ENCODE measurements around the gene SUFU.
"Not testable (repeated sequence)": the region's sequence is repeated elsewhere in the genome, so short reads cannot be mapped to it uniquely, and the experiment has no call there.

The SUFU gene

GRCh38 chr10:102650655-102651454, 147.1 kb downstream of the SUFU start:
- DNase-seq (ENCODE audit: low read depth in 2 of 2): no peak

GRCh38 chr10:102651455-102652169, 147.8 kb downstream of the SUFU start:
- no peak for DNase-seq (ENCODE audit: low read depth in 2 of 2)

- no peak for DNase-seq (ENCODE audit: low read depth in 2 of 2)
These were observed 148.6 kb downstream of the SUFU start for GRCh38 chr10:102652170-102652916.

GRCh38 chr10:102653060-102653459, 149.3 kb downstream of the SUFU start:
- DNase-seq (ENCODE audit: low read depth in 2 of 2): no peak

- DNase-seq (ENCODE audit: low read depth in 2 of 2): no peak
These were observed 150.8 kb downstream of the SUFU start for GRCh38 chr10:102654566-102654965.

GRCh38 chr10:102654969-102655368, 151.2 kb downstream of the SUFU start:
- no peak for DNase-seq (ENCODE audit: low read depth in 2 of 2)

GRCh38 chr10:102656026-102656425, 152.3 kb downstream of the SUFU start:
- no peak for DNase-seq (ENCODE audit: low read depth in 2 of 2)

GRCh38 chr10:102656791-102657371, 153.1 kb downstream of the SUFU start:
- DNase-seq (ENCODE audit: low read depth in 2 of 2): no peak

GRCh38 chr10:102657451-102657850, 153.7 kb downstream of the SUFU start:
- no peak for DNase-seq (ENCODE audit: low read depth in 2 of 2)

- DNase-seq (ENCODE audit: low read depth in 2 of 2): no peak
These were observed 154.4 kb downstream of the SUFU start for GRCh38 chr10:102657984-102658724.

- DNase-seq (ENCODE audit: low read depth in 2 of 2): no peak
These were observed 155.0 kb downstream of the SUFU start for GRCh38 chr10:102658802-102659201.

- peak; percentile 73 to 82 for DNase-seq (ENCODE audit: low read depth in 2 of 2)
These were observed 157.3 kb downstream of the SUFU start for GRCh38 chr10:102660888-102661657.

- DNase-seq (ENCODE audit: low read depth in 2 of 2): no peak
These were observed 157.9 kb downstream of the SUFU start for GRCh38 chr10:102661658-102662028.

GRCh38 chr10:102665904-102666509, 162.2 kb downstream of the SUFU start:
- no peak for DNase-seq (ENCODE audit: low read depth in 2 of 2)

- not testable (repeated sequence) for DNase-seq (ENCODE audit: low read depth in 2 of 2)
These were observed 163.6 kb downstream of the SUFU start for GRCh38 chr10:102667411-102667810.

- DNase-seq (ENCODE audit: low read depth in 2 of 2): no peak
These were observed 164.7 kb downstream of the SUFU start for GRCh38 chr10:102668326-102669107.

GRCh38 chr10:102669206-102670064, 165.7 kb downstream of the SUFU start:
- DNase-seq (ENCODE audit: low read depth in 2 of 2): no peak

GRCh38 chr10:102670065-102670670, 166.4 kb downstream of the SUFU start:
- DNase-seq (ENCODE audit: low read depth in 2 of 2): no peak

All from stimulated activated CD8-positive, alpha-beta memory T cell treated with anti-CD3 and anti-CD28 coated beads, Interleukin-15, amount 100 ng/mL, for 48 hours (primary cell).